Activated CD4-positive, alpha-beta memory T cell treated with anti-CD3 and anti-CD28 coated beads for 36 hours (primary cell): Measurements from ENCODE around the gene SUPT5H. TPM values are rescaled to one million over a fixed set of nuclear protein-coding genes. Genes with fewer than 3 reads are reported as not detected.

Experiments
- CTCF ChIA-PET: fragments of 350-600 bp; sonication (Branson Sonifier 250); formaldehyde crosslinking; loops from one replicate; lab custom pipeline; 2021; ENCODE audit warnings: antibody characterized with exemption, inconsistent platforms; lab: Charles Lee
- POLR2A ChIA-PET: fragments of 350-600 bp; sonication (Branson Sonifier 250); formaldehyde crosslinking; loops from one replicate; lab custom pipeline; 2021; ENCODE audit warnings: antibody characterized with exemption; lab: Charles Lee
- DNase-seq: peaks from one replicate; pipeline ENCODE4 v3.0.0-alpha.2; 2020
- H3K27ac Mint-ChIP-seq: one replicate; pipeline ENCODE4 v1.8.0; 2021; ENCODE audit warnings: mixed read lengths
- H3K27me3 Mint-ChIP-seq: one replicate; pipeline ENCODE4 v1.8.0; 2021; ENCODE audit warnings: mixed read lengths
- H3K36me3 Mint-ChIP-seq: one replicate; pipeline ENCODE4 v1.8.0; 2021; ENCODE audit warnings: mixed read lengths
- H3K4me1 Mint-ChIP-seq: one replicate; pipeline ENCODE4 v1.8.0; 2021; ENCODE audit warnings: low read depth, mixed read lengths
- H3K4me3 Mint-ChIP-seq: one replicate; pipeline ENCODE4 v1.8.0; 2021; ENCODE audit warnings: mild to moderate bottlenecking, mixed read lengths
- H3K9me3 Mint-ChIP-seq: one replicate; pipeline ENCODE4 v1.8.0; 2021; ENCODE audit warnings: mixed read lengths
- intact Hi-C: fragments of 100-400 bp; cut with micrococcal nuclease; formaldehyde crosslinking; loops from one replicate; pipeline ENCODE4 v1.15.1; 2023
- total RNA-seq, 2 experiments: library from RNA; stranded (reverse); gene quantifications; one replicate each; pipeline ENCODE4 v1.2.3, GENCODE V29; 2021

Gene SUPT5H
- total RNA-seq, 2 experiments from 2014 or later, result 180 to 183 TPM

DNA sequence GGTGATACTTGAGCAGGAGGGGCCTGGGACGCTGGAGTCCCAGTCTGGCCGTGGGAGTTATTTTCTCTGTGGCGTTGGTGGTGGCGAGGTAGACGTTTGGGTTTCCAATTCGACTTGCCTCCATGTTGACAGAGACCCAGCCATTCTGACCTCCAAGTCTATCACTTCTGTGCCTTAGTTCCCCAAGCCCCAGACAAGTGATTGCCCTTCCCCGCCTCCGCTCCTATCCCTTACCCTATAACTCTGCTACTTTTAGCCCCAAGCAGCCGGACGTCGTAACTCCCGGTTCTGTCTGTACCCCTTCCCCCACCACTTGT, 35.8 kb downstream of the SUPT5H start:
- Mint-ChIP-seq H3K27ac (peak overlapping the region; percentile 78), H3K4me1 (peaks cover 25% of the 10 kb centered on the region), H3K36me3 (peaks cover 22% of the 10 kb centered on the region), H3K27me3 (no peaks in the 10 kb centered on the region), H3K9me3 (no peaks in the 10 kb centered on the region), H3K4me3 (peak overlapping the region; percentile 82)
- no peak for DNase-seq
- POLR2A ChIA-PET, result interaction anchor here (1.2 kb wide), 2 partner anchors 46 to 49 kb away, joined by 3 to 11 read pairs; partner anchors contain the start of gene RPS16
- intact Hi-C loops, result loop anchor here (2.0 kb wide), 2 partner anchors 36 to 52 kb away; partner anchors contain the start of genes EID2B and SUPT5H
- CTCF ChIA-PET, result interaction anchor here (1.2 kb wide), 1 partner anchor 22 kb away, joined by 4 read pairs; no protein-coding TSS in a partner anchor

DNA sequence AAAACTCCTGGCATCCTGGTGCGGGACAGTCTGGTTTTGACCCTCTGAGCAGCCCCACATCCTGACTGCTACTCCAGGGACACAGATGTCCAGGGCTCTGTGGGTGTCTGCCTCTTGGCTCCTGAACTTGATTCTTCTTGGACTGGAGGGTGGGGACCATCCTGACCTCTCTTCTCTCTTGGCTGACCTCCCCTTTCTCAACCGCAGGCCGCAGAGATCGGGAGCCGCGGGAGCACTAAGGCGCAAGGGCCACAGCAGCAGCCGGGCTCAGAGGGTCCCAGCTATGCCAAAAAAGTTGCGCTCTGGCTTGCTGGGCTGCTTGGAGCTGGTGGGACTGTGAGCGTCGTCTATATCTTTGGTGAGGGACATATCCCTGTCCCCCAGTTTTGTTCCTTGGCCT, 36.3 kb downstream of the SUPT5H start:
- Mint-ChIP-seq H3K4me1 (peaks cover 25% of the 10 kb centered on the region), H3K4me3 (peak overlapping the region; percentile 82), H3K36me3 (peaks cover 22% of the 10 kb centered on the region), H3K27ac (peak overlapping the region; percentile 78), H3K27me3 (no peaks in the 10 kb centered on the region), H3K9me3 (no peaks in the 10 kb centered on the region)
- DNase-seq, result no peak
- intact Hi-C loops, result loop anchor here (2.0 kb wide), 2 partner anchors 37 to 51 kb away; partner anchors contain the start of genes EID2B and SUPT5H
- POLR2A ChIA-PET, result interaction anchor here (1.2 kb wide), 1 partner anchor 49 kb away, joined by 3 read pairs; no protein-coding TSS in a partner anchor
- CTCF ChIA-PET, result no interaction called here

GRCh38 chr19:39483141-39483540, 37.8 kb downstream of the SUPT5H start:
- ChIA-PET CTCF (interaction anchor here (1.3 to 4.7 kb wide), 2 partner anchors 9 to 15 kb away, joined by 4 to 21 read pairs; partner anchors contain the start of gene DLL3), POLR2A (interaction anchor here (0.9 kb wide), 1 partner anchor 51 kb away, joined by 3 read pairs; no protein-coding TSS in a partner anchor)
- intact Hi-C loops, result no loop called here
- H3K9me3 Mint-ChIP-seq, result no peaks in the 10 kb centered on the region
- H3K27me3 Mint-ChIP-seq, result no peaks in the 10 kb centered on the region
- peaks cover 25% of the 10 kb centered on the region for H3K4me1 Mint-ChIP-seq
- no peak overlapping the region for H3K27ac Mint-ChIP-seq
- peak overlapping the region; percentile 48 for H3K4me3 Mint-ChIP-seq
- H3K36me3 Mint-ChIP-seq, result peaks cover 26% of the 10 kb centered on the region
- DNase-seq, result no peak

DNA sequence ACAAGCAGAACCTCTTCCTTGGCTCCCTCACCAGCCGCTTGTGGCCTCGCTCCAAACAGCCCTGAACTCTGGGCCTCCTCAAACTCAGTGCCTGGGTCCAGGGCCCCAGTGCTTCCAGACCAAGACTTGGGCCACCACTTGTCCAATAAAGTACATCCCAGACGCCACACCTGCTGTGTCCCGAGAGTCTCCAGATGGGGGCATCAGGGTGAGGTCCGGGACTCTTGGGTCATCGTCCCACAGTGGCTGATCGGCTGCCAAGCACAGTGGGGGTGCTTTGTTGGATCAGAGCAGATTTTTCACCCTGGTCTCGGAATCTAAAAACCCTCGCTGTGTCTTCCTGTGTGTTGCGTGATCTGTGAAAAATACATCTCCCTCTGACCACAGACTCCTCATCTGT, 44.4 kb downstream of the SUPT5H start:
- peaks cover 30% of the 10 kb centered on the region for H3K36me3 Mint-ChIP-seq
- H3K9me3 Mint-ChIP-seq, result no peaks in the 10 kb centered on the region
- DNase-seq, result no peak
- intact Hi-C loops, result no loop called here
- no peaks in the 10 kb centered on the region for H3K4me1 Mint-ChIP-seq
- no peaks in the 10 kb centered on the region for H3K27me3 Mint-ChIP-seq
- no peak overlapping the region for H3K4me3 Mint-ChIP-seq
- CTCF ChIA-PET, result interaction anchor here (0.7 to 1.1 kb wide), 3 partner anchors 13 to 43 kb away, joined by 3 to 6 read pairs (median 4); no protein-coding TSS in a partner anchor
- H3K27ac Mint-ChIP-seq, result no peak overlapping the region
- POLR2A ChIA-PET, result no interaction called here

DNA sequence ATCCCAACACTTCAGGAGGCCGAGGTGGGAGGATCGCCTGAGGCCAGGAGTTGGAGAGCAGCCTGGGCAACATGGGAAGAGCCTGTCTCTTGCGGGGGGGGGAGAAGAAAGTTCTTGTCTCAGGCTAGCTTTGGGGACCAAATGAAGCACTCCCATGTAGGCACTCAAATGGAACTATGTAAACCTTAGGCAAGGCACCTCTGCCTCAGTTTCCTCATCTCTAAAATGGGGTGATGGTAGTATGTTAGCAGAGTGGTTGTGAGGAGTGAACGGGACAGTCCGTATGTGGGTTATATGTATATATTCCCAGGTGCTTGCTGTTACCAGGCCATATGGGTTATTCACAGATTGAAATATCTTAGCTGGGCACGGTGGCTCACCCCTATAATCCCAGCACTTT, 46.8 kb downstream of the SUPT5H start:
- Mint-ChIP-seq H3K4me1 (no peaks in the 10 kb centered on the region), H3K4me3 (no peak overlapping the region), H3K27ac (no peak overlapping the region), H3K27me3 (peaks cover 7% of the 10 kb centered on the region), H3K9me3 (no peaks in the 10 kb centered on the region), H3K36me3 (peaks cover 18% of the 10 kb centered on the region)
- ChIA-PET POLR2A (no interaction called here), CTCF (interaction anchor here (1.2 kb wide), 1 partner anchor 18 kb away, joined by 6 read pairs; no protein-coding TSS in a partner anchor)
- intact Hi-C loops, result no loop called here
- DNase-seq, result no peak

GRCh38 chr19:39492788-39493187, 47.4 kb downstream of the SUPT5H start:
- Mint-ChIP-seq H3K4me1 (no peaks in the 10 kb centered on the region), H3K9me3 (no peaks in the 10 kb centered on the region), H3K36me3 (peaks cover 17% of the 10 kb centered on the region), H3K27me3 (peaks cover 7% of the 10 kb centered on the region), H3K4me3 (no peak overlapping the region), H3K27ac (no peak overlapping the region)
- ChIA-PET CTCF (no interaction called here), POLR2A (no interaction called here)
- intact Hi-C loops, result no loop called here
- no peak for DNase-seq

GRCh38 chr19:39494661-39495060, 49.3 kb downstream of the SUPT5H start:
- intact Hi-C loops, result no loop called here
- Mint-ChIP-seq H3K4me1 (peaks cover 11% of the 10 kb centered on the region), H3K9me3 (no peaks in the 10 kb centered on the region), H3K36me3 (peaks cover 4% of the 10 kb centered on the region), H3K4me3 (no peak overlapping the region), H3K27me3 (peaks cover 19% of the 10 kb centered on the region), H3K27ac (no peak overlapping the region)
- ChIA-PET CTCF (interaction anchor here (0.8 kb wide), 1 partner anchor 8 kb away, joined by 3 read pairs; no protein-coding TSS in a partner anchor), POLR2A (no interaction called here)
- no peak for DNase-seq

DNA sequence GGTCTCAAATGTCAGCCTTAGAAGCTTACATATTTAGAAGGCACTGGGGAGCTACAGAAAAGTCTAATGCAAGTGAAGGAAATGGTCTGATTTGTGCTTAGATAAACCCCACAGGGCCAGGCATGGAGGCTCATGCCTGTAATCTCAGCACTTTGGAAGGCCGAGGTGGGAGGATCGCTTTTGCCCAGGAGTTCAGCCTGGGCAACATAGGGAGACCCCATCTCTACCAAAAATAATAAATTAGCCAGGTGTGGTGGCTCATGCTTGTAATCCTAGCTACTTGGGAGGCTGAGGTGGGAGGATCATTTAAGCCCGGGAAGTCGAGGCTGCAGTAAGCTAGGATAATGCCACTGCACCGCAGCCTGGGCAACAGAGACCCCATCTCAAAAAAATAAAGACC, 50.7 kb downstream of the SUPT5H start:
- no peaks in the 10 kb centered on the region for H3K36me3 Mint-ChIP-seq
- peaks cover 14% of the 10 kb centered on the region for H3K4me1 Mint-ChIP-seq
- ChIA-PET POLR2A (no interaction called here), CTCF (interaction anchor here (0.7 to 6.7 kb wide), 3 partner anchors 22 to 807 kb away, joined by 3 to 59 read pairs (median 6); partner anchors contain the start of gene EID2B)
- H3K27me3 Mint-ChIP-seq, result peaks cover 30% of the 10 kb centered on the region
- H3K4me3 Mint-ChIP-seq, result no peak overlapping the region
- DNase-seq, result no peak
- H3K27ac Mint-ChIP-seq, result no peak overlapping the region
- no peaks in the 10 kb centered on the region for H3K9me3 Mint-ChIP-seq
- intact Hi-C loops, result no loop called here

DNA sequence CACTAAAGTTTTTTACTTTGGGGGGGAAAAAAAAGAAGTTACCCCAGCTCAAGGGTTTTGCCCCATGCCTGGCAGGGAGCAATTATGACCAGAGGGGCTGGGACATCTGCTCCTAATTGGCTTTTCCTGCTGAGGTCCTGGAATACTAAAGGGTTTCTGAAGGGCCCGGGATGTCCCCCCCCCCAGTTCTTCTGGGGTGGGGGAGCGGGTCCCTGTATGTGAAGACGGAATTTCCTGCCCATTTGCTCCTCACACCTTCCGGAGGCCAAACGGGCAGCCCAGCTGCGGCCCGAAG, 52.3 kb downstream of the SUPT5H start:
- CTCF ChIA-PET, result interaction anchor here (0.7 to 6.7 kb wide), 14 partner anchors 9 to 175 kb away, joined by 3 to 59 read pairs (median 4); partner anchors contain the start of genes EID2B and RPS16
- Mint-ChIP-seq H3K36me3 (no peaks in the 10 kb centered on the region), H3K27ac (no peak overlapping the region), H3K4me1 (peaks cover 14% of the 10 kb centered on the region), H3K9me3 (no peaks in the 10 kb centered on the region), H3K4me3 (no peak overlapping the region), H3K27me3 (peaks cover 32% of the 10 kb centered on the region)
- POLR2A ChIA-PET, result interaction anchor here (0.5 to 2.5 kb wide), 3 partner anchors 15 to 62 kb away, joined by 3 to 8 read pairs (median 4); partner anchors contain the start of gene RPS16
- intact Hi-C loops, result no loop called here
- no peak for DNase-seq

DNA sequence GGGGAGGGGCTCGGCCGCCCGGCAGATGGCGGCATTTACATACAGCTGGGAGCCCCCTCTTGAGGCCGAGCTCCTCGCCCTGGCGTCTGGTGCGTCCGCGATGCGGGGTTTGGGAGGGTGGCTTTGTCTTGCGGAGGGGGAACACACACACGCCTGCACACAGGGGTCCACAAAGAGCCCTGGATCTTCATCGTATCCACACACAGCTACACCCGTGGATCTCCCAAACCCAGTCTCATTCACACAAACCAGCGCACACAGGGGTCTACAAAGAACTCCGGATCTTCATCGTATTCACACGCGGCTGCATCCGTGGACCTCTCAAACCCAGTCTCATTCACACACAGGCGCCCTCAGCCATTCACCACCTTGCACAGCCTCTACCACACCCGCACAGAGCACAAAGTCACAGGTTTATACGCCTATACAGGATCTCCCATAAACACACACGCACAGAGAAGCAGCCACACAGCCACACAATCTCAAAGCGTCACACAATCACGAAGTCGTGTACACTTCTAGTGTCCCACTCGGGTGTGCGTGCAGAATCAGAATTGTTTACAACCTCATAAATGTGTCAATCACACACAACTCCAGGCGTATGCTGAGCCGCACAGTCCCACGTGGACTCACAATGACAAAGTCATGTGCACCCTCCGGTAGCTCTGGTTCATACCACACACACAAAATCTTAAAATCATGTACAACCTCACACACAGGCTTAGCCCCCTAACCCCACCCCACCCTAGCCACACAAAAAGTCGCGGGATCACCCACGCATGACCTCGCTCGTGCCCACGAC, 52.8 kb downstream of the SUPT5H start:
- POLR2A ChIA-PET, result interaction anchor here (0.5 to 2.5 kb wide), 4 partner anchors 14 to 63 kb away, joined by 3 to 8 read pairs (median 4); partner anchors contain the start of gene RPS16
- H3K4me1 Mint-ChIP-seq, result peaks cover 17% of the 10 kb centered on the region
- CTCF ChIA-PET, result interaction anchor here (0.5 to 6.7 kb wide), 19 partner anchors 9 to 687 kb away, joined by 3 to 59 read pairs (median 4); partner anchors contain the start of genes EID2B and RPS16
- H3K9me3 Mint-ChIP-seq, result no peaks in the 10 kb centered on the region
- peaks cover 33% of the 10 kb centered on the region for H3K27me3 Mint-ChIP-seq
- intact Hi-C loops, result loop anchor here (2.0 kb wide), 2 partner anchors 35 to 175 kb away; partner anchors contain the start of gene EID2B
- DNase-seq, result peak; percentile 62
- peak overlapping the region; percentile 33 for H3K4me3 Mint-ChIP-seq
- no peak overlapping the region for H3K27ac Mint-ChIP-seq
- H3K36me3 Mint-ChIP-seq, result no peaks in the 10 kb centered on the region

- Mint-ChIP-seq H3K27me3 (peaks cover 41% of the 10 kb centered on the region), H3K4me1 (peaks cover 20% of the 10 kb centered on the region), H3K9me3 (no peaks in the 10 kb centered on the region), H3K27ac (no peak within 1 kb of the TSS), H3K4me3 (peak within 1 kb of the TSS; percentile 33), H3K36me3 (peaks cover 1% of the 10 kb centered on the region)
- POLR2A ChIA-PET, result interaction anchor here (0.8 to 2.5 kb wide), 3 partner anchors 40 to 64 kb away, joined by 3 to 8 read pairs (median 4); partner anchors contain the start of gene RPS16
- intact Hi-C loops, result loop anchor here (2.0 kb wide), 2 partner anchors 34 to 174 kb away; partner anchors contain the start of gene EID2B
- no peak for DNase-seq
- CTCF ChIA-PET, result interaction anchor here (0.7 to 6.7 kb wide), 9 partner anchors 16 to 175 kb away, joined by 3 to 59 read pairs (median 4); partner anchors contain the start of gene EID2B
Measured at GRCh38 chr19:39498798-39499642, 53.6 kb downstream of the SUPT5H start, which contains the start of gene DLL3. Gene DLL3 (plus strand): TSS chr19:39498947. CDS start chr19:39498975, 28 bp downstream.
